Loucy (cell line): Measurements from ENCODE around the gene SCNN1A.

Experiments
- CTCF ChIP-seq: fragments of 200-600 bp; sonication (generic); conservative IDR thresholded peaks from 2 replicates; pipeline ENCODE4 v1.5.1; 2014; ENCODE audit warnings: mild to moderate bottlenecking, antibody characterized with exemption, low read length
- EZH2phosphoT487 ChIP-seq: fragments of 200-600 bp; IDR thresholded peaks from 2 replicates; pipeline ENCODE4 v1.6.1; 2018; ENCODE audit warnings: antibody characterized with exemption, mild to moderate bottlenecking, moderate library complexity, borderline replicate concordance

- TF ChIP-seq CTCF (no peak), EZH2phosphoT487 (no peak)
Observed at GRCh38 chr12:6340032-6340638, 35.2 kb downstream of the SCNN1A start.
